Mucosa of descending colon (tissue), 3 donors: ENCODE data around the gene NPBWR2. TPM values are rescaled to one million over a fixed set of nuclear protein-coding genes. Genes with fewer than 3 reads are reported as not detected.
"Not testable (repeated sequence)": the region's sequence is repeated elsewhere in the genome, so short reads cannot be mapped to it uniquely, and the experiment has no call there.

Experiments
- ATAC-seq: fragments of 200-7000 bp; cut with Tn5 transposase; one replicate; pipeline ENCODE4 v1.9.1; 2020; ENCODE audit warnings: mild to moderate bottlenecking, moderate library complexity
- DNase-seq, 3 donors: peaks; one replicate each; pipeline ENCODE4 v3.0.0-alpha.2; 2020
- H3K36me3 ChIP-seq: fragments of 200-600 bp; one replicate; pipeline ENCODE4 v1.8.0; 2021; ENCODE audit warnings: low read depth, mild to moderate bottlenecking
- H3K4me1 ChIP-seq: fragments of 200-600 bp; one replicate; pipeline ENCODE4 v1.8.0; 2021; ENCODE audit warnings: low read depth, mild to moderate bottlenecking
- H3K4me3 ChIP-seq: fragments of 200-600 bp; one replicate; pipeline ENCODE4 v1.8.0; 2021; ENCODE audit warnings: mild to moderate bottlenecking
- H3K9me3 ChIP-seq: fragments of 200-600 bp; one replicate; pipeline ENCODE4 v1.8.0; 2021; ENCODE audit warnings: mild to moderate bottlenecking
- CTCF ChIP-seq: fragments of 200-600 bp; IDR thresholded peaks from one replicate; pipeline ENCODE4 v1.8.0; 2022; ENCODE audit warnings: antibody characterized with exemption, mild to moderate bottlenecking
- intact Hi-C, 2 donors: fragments of 100-400 bp; cut with DNase I in 1 of 2; cut with micrococcal nuclease in 1 of 2; formaldehyde crosslinking; loops; one replicate each; pipeline versions ENCODE4 v1.11.0 to v1.11.1; 2022; cut with DNase I, micrococcal nuclease
- total RNA-seq, 3 donors: library from RNA; stranded (reverse); fragmentation: NEBNext Ultra II Directional in 2 of 3; extraction: Animal tissue kit (Norgen Biotek cat#: 25700) in 2 of 3; gene quantifications; one replicate each; pipeline versions ENCODE4 v1.2.1 to v1.2.4, GENCODE V29; 2021 to 2023
- donor health status: DM: no; HTN: no; CAD: no; lungs with moderate emphysema.
- donor health status: DM: no; HTN: no; CAD: no.
- donor health status: DM: no; HTN: yes; CAD: no.

The NPBWR2 gene
- total RNA-seq, 3 donors from 2014 or later: not detected

DNA sequence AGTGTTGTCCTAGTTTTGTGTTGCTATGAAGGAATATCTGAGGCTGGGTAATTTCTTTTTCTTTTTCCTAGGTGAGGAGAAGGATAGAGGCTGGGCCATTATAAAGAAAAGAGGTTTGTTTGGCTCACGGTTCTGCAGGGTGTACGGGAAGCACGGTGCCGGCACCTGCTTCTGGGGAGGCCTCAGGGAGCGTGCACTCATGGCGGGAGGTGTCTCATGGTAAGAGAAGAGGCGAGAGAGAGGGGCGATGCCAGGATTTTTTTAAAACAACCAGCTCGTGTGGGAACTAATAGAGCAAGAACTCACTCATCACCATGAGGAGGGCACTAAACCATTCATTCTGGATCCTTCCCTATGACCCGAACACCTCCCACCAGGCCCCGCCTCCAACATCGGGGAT is 14.2 kb upstream of the NPBWR2 start:
- no peak for ATAC-seq
- H3K4me3 ChIP-seq: no peak overlapping the region
- intact Hi-C loops: no loop called here
- H3K4me1 ChIP-seq: no peaks in the 10 kb centered on the region
- TF ChIP-seq CTCF: no peak
- DNase-seq: peak in 1 of 3 donors; percentile 27
- H3K36me3 ChIP-seq: no peaks in the 10 kb centered on the region
- H3K9me3 ChIP-seq: no peaks in the 10 kb centered on the region

DNA sequence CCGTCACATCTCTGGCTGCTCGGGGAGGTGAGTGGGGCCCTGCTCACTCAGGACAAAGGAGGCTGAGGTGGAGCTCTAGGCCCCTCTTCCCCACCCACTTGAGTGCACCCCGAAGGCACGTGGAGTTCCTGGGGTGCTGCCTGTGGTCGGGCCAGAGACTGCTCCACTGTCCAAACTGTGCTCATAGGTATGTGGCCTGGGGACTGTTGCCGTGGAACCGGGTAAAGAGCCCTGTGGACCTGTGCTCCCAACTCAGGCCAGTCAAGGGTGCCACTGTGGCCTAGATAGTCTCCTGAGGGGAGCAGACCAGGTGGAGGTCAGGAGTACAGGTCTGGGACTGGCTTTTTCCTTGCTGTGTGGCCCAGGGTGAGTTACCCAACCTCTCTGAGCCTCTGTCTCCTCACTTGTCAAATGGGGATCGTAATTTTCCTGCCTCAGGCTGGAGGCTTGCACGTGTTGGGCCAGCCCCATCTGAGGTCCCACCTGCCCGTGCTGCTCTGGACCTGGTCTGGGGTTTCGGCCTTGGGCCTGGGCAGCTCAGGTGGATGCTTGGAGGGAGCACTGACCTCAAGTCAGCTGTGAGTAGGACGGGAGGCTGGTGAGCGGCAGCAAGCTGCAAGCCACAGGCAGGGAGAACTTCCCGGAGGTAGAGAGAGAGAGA is 12.4 kb upstream of the NPBWR2 start:
- no peak for ATAC-seq
- intact Hi-C loops: no loop called here

DNA sequence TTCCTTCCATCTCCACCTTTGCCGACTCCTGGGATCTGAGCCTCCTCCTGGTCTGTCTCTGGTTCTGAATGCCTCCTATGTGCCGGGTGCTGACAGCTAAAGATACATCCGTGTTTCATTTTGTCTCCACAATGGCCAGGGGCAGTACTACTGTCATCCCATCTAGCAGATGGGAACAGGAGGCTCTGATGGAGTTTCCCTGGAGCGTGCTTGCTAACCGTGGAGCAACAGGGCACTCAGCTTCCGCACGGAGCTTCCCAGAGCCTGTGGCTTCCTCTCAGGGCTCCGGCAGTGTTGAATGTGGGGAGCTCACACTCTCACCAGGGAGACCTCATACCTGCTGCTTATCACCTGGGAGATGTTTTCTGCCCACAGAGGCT is 11.9 kb upstream of the NPBWR2 start:
- Histone ChIP-seq H3K4me1 (no peaks in the 10 kb centered on the region), H3K36me3 (no peaks in the 10 kb centered on the region), H3K9me3 (no peaks in the 10 kb centered on the region), H3K4me3 (no peak overlapping the region)
- TF ChIP-seq CTCF: no peak
- ATAC-seq (no peak), DNase-seq (no peak)
- intact Hi-C loops: no loop called here

More for the DNA sequence above, 12.4 kb upstream of the NPBWR2 start:
- Histone ChIP-seq H3K9me3 (no peaks in the 10 kb centered on the region), H3K4me3 (no peak overlapping the region), H3K36me3 (no peaks in the 10 kb centered on the region), H3K4me1 (no peaks in the 10 kb centered on the region)
- no peak for DNase-seq
- no peak for TF ChIP-seq CTCF

- H3K9me3 ChIP-seq, H3K4me3 ChIP-seq, DNase-seq, intact Hi-C loops, H3K36me3 ChIP-seq, ATAC-seq, H3K4me1 ChIP-seq: not testable (repeated sequence)
Observed at GRCh38 chr20:64117432-64117777, 10.0 kb upstream of the NPBWR2 start.

DNA sequence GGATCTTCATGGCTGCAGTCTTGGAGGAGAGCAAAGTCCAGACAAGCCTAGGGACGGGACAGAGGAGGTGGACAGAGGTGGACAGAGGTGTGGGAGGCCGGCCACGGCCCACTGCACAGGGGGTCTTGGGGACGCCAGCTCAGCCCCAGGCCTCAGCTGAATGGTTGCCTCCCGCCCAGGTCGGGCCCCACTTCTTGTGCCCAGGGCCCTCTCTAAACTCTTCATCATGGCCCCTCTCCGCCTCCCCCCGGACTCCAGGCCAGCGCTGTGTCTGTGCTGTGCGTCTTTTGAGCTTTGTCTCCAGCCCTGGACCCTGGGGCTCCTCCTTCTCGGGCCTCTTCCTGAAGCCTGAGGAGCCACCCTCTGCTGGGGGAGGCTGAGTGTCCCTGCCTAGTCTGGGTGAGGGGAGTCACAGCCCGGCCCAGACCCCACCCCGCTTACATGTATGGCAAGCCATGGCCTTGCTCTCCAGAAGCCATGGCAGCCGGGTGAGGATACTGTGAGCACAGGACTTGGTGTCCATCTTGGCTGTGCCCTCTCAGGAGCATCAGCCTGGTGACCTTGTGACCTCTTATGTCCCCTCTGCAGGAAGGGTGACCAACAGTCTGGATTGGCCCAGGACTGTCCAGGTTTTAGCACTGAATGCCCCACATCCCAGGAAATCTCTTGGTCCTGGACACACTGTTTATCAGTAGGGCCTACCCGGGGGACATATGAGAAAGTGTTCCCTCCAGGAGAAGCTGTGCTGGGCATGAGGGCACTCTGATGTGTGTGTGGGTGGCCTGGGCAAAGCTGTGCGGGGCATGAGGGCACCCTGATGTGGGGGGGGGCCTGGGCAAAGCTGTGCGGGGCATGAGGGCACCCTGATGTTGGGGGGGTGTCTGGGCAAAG is 9.4 kb upstream of the NPBWR2 start:
- Histone ChIP-seq H3K4me3 (no peak overlapping the region), H3K36me3 (no peaks in the 10 kb centered on the region), H3K9me3 (no peaks in the 10 kb centered on the region), H3K4me1 (no peaks in the 10 kb centered on the region)
- ATAC-seq (no peak), DNase-seq (no peak)
- intact Hi-C loops: no loop called here
- TF ChIP-seq CTCF: no peak

GRCh38 chr20:64116016-64116415 is 8.7 kb upstream of the NPBWR2 start:
- no peaks in the 10 kb centered on the region for H3K9me3 ChIP-seq
- TF ChIP-seq CTCF: no peak
- intact Hi-C loops: no loop called here
- H3K4me3 ChIP-seq: no peak overlapping the region
- H3K36me3 ChIP-seq: no peaks in the 10 kb centered on the region
- no peaks in the 10 kb centered on the region for H3K4me1 ChIP-seq
- ATAC-seq (no peak), DNase-seq (no peak)
